NT2/D1 (cell line): ENCODE results near the gene DICER1.

Experiments used
- SUZ12 ChIP-seq: IDR thresholded peaks from 2 replicates; pipeline ENCODE4 v1.6.1; 2011; ENCODE audit not compliant: insufficient read length, insufficient read depth; ENCODE audit errors: extremely low read depth
- YY1 ChIP-seq: IDR thresholded peaks from 2 replicates; pipeline ENCODE4 v1.6.1; 2011; ENCODE audit not compliant: insufficient read length, insufficient read depth
- ZNF274 ChIP-seq: IDR thresholded peaks from 2 replicates; pipeline ENCODE4 v1.6.1; 2011; ENCODE audit warnings: mild to moderate bottlenecking, low read depth, low read length

GRCh38 chr14:95110178-95110577, 47.2 kb downstream of the DICER1 start:
- TF ChIP-seq ZNF274 (no peak), YY1 (no peak), SUZ12 (no peak)
